H1 (cell line): Measurements from ENCODE around the gene CENPO. TPM values are rescaled to one million over a fixed set of nuclear protein-coding genes. Genes with fewer than 3 reads are reported as not detected.

ENCODE experiments used
- CTCF ChIA-PET: fragments of 300-600 bp; sonication (Branson Sonifier 250); formaldehyde crosslinking; loops from one replicate; lab custom pipeline; 2021; ENCODE audit not compliant: partially characterized antibody; lab: Charles Lee
- POLR2A ChIA-PET: fragments of 300-600 bp; sonication (Branson Sonifier 250); formaldehyde crosslinking; loops from one replicate; lab custom pipeline; 2021; ENCODE audit warnings: inconsistent platforms; ENCODE audit not compliant: partially characterized antibody; lab: Charles Lee
- DNase-seq, 2 experiments: peaks; one replicate each; pipeline versions ENCODE4 v3.0.0 to v3.0.0-alpha.2; 2010 to 2022; ENCODE audit warnings: low spot score in 2 of 2, low read depth in 1 of 2, mixed read lengths in 1 of 2
- FAIRE-seq: peaks from 2 replicates; lab custom pipeline; 2011; peaks lifted over from hg19 to GRCh38; lab: Jason Lieb, UNC
- H2AFZ ChIP-seq: 2 replicates; pipeline ENCODE4 v1.8.1; 2012; ENCODE audit warnings: low read length, inconsistent platforms
- H2AK5ac ChIP-seq: 2 replicates; pipeline ENCODE4 v1.6.1; 2013; ENCODE audit warnings: low read depth, low read length
- H2BK120ac ChIP-seq: replicated peaks from 2 replicates; pipeline ENCODE3; 2013; ENCODE audit warnings: low read depth, low read length, inconsistent platforms
- H2BK12ac ChIP-seq: 2 replicates; pipeline ENCODE4 v1.6.1; 2013; ENCODE audit warnings: low read depth, low read length
- H2BK15ac ChIP-seq: 2 replicates; pipeline ENCODE4 v1.6.1; 2013; ENCODE audit warnings: low read length
- H2BK20ac ChIP-seq: 2 replicates; pipeline ENCODE4 v1.6.1; 2013; ENCODE audit warnings: low read length
- H2BK5ac ChIP-seq: 2 replicates; pipeline ENCODE4 v1.6.1; 2013; ENCODE audit warnings: low read depth, low read length
- H3K14ac ChIP-seq: 2 replicates; pipeline ENCODE4 v1.6.1; 2013; ENCODE audit warnings: inconsistent platforms; ENCODE audit not compliant: insufficient read length
- H3K18ac ChIP-seq: 2 replicates; pipeline ENCODE4 v1.6.1; 2013; ENCODE audit warnings: low read length; ENCODE audit errors: extremely low read depth
- H3K23ac ChIP-seq: 2 replicates; pipeline ENCODE4 v1.6.1; 2013; ENCODE audit warnings: inconsistent platforms; ENCODE audit not compliant: insufficient read length
- H3K23me2 ChIP-seq: 2 replicates; pipeline ENCODE4 v1.6.1; 2013; ENCODE audit warnings: low read depth, low read length
- H3K27ac ChIP-seq: 2 replicates; pipeline ENCODE4 v1.6.1; 2011; ENCODE audit warnings: low read depth, low read length, inconsistent platforms
- H3K27me3 ChIP-seq, 4 experiments: replicated peaks in 1 of 4; 1 replicate in 1 of 4; 2 replicates in 3 of 4; pipeline versions ENCODE4 v1.6.1 to v1.8.1; 2011 to 2013; ENCODE audit warnings: low read length in 3 of 4, mild to moderate bottlenecking in 3 of 4, inconsistent platforms in 2 of 4, mixed read lengths in 2 of 4, moderate library complexity in 1 of 4; ENCODE audit not compliant: control insufficient read depth in 3 of 4, insufficient read depth in 3 of 4; ENCODE audit errors: extremely low read depth in 1 of 4
- H3K36me3 ChIP-seq, 4 experiments: 2 replicates each; pipeline versions ENCODE4 v1.6.1 to v1.8.1; 2011 to 2013; ENCODE audit warnings: mild to moderate bottlenecking in 4 of 4, low read length in 3 of 4, moderate library complexity in 2 of 4, control low read depth in 1 of 4, inconsistent platforms in 1 of 4; ENCODE audit not compliant: insufficient read depth in 4 of 4, control insufficient read depth in 2 of 4
- H3K4ac ChIP-seq: replicated peaks from 2 replicates; pipeline ENCODE3; 2013; ENCODE audit warnings: low read length, low read depth, mixed read lengths, inconsistent platforms; ENCODE audit not compliant: insufficient read length
- H3K4me1 ChIP-seq, 4 experiments: replicated peaks in 1 of 4; 1 replicate in 1 of 4; 2 replicates in 3 of 4; pipeline versions ENCODE4 v1.6.1 to v1.8.1; 2011 to 2013; ENCODE audit warnings: low read length in 3 of 4, inconsistent platforms in 2 of 4, mixed read lengths in 1 of 4; ENCODE audit not compliant: insufficient read depth in 4 of 4, control insufficient read depth in 3 of 4
- H3K4me2 ChIP-seq, 2 experiments: 2 replicates each; pipeline versions ENCODE4 v1.6.1 to v1.8.1; 2011 to 2013; ENCODE audit warnings: low read depth in 2 of 2, low read length in 2 of 2, control low read depth in 1 of 2, inconsistent platforms in 1 of 2, mild to moderate bottlenecking in 1 of 2; ENCODE audit not compliant: insufficient read depth in 1 of 2
- H3K4me3 ChIP-seq, 4 experiments: fragments of 200-600, 300-600 bp in 1 of 4; sonication (generic), shearing (Covaris generic), sonication (Bioruptor Twin) in 1 of 4; 2 replicates each; pipeline versions ENCODE4 v1.5.1 to v1.8.1; 2011 to 2016; ENCODE audit warnings: low read length in 4 of 4, low read depth in 3 of 4, control low read depth in 2 of 4, inconsistent platforms in 2 of 4, mild to moderate bottlenecking in 2 of 4, mixed read lengths in 1 of 4, moderate library complexity in 1 of 4; ENCODE audit not compliant: insufficient read depth in 2 of 4; ENCODE audit errors: extremely low read depth in 1 of 4
- H3K56ac ChIP-seq: replicated peaks from 2 replicates; pipeline ENCODE3; 2013; ENCODE audit warnings: low read depth, mild to moderate bottlenecking, mixed read lengths, low read length, inconsistent platforms; ENCODE audit not compliant: insufficient read length
- H3K79me1 ChIP-seq: 2 replicates; pipeline ENCODE4 v1.6.1; 2013; ENCODE audit warnings: low read depth, low read length, control low read depth
- H3K79me2 ChIP-seq, 2 experiments: 2 replicates each; pipeline versions ENCODE4 v1.6.1 to v1.8.1; 2012 to 2013; ENCODE audit warnings: low read length in 2 of 2, mild to moderate bottlenecking in 2 of 2, inconsistent platforms in 1 of 2; ENCODE audit not compliant: insufficient read depth in 2 of 2, control insufficient read depth in 1 of 2
- H3K9ac ChIP-seq, 4 experiments: replicated peaks in 1 of 4; 1 replicate in 1 of 4; 2 replicates in 3 of 4; pipeline versions ENCODE4 v1.6.1 to v1.8.1; 2011 to 2013; ENCODE audit warnings: low read depth in 3 of 4, low read length in 3 of 4, control low read depth in 2 of 4, mild to moderate bottlenecking in 2 of 4, moderate library complexity in 2 of 4, inconsistent platforms in 1 of 4; ENCODE audit errors: extremely low read depth in 1 of 4
- H3K9me3 ChIP-seq, 2 experiments: 2 replicates each; pipeline versions ENCODE4 v1.6.1 to v1.8.1; 2012 to 2013; ENCODE audit warnings: mild to moderate bottlenecking in 2 of 2, moderate library complexity in 2 of 2, control low read depth in 1 of 2, inconsistent platforms in 1 of 2, low read depth in 1 of 2, low read length in 1 of 2, mixed read lengths in 1 of 2; ENCODE audit not compliant: insufficient read depth in 2 of 2
- H4K20me1 ChIP-seq, 2 experiments: replicated peaks in 1 of 2; 2 replicates each; pipeline versions ENCODE3 to v1.8.1; 2011 to 2013; ENCODE audit warnings: inconsistent platforms in 2 of 2, low read length in 2 of 2, mild to moderate bottlenecking in 1 of 2; ENCODE audit not compliant: insufficient read depth in 2 of 2, control insufficient read depth in 1 of 2
- H4K5ac ChIP-seq: 2 replicates; pipeline ENCODE4 v1.6.1; 2013; ENCODE audit warnings: low read length, low read depth, mixed read lengths, inconsistent platforms; ENCODE audit not compliant: insufficient read length
- H4K8ac ChIP-seq: 2 replicates; pipeline ENCODE4 v1.8.0; 2013; ENCODE audit warnings: mild to moderate bottlenecking, moderate library complexity, low read length, inconsistent platforms; ENCODE audit not compliant: insufficient read depth; ENCODE audit errors: extremely low read depth
- H4K91ac ChIP-seq: replicated peaks from 2 replicates; pipeline ENCODE3; 2013; ENCODE audit warnings: low read length, mixed read lengths, inconsistent platforms; ENCODE audit not compliant: insufficient read length
- BCL11A ChIP-seq, 2 experiments: IDR thresholded peaks; one replicate each; pipeline ENCODE4 v1.6.1; 2011; ENCODE audit warnings: low read depth in 2 of 2, low read length in 2 of 2, mild to moderate bottlenecking in 2 of 2
- CHD1 ChIP-seq: IDR thresholded peaks from 2 replicates; pipeline ENCODE4 v1.6.1; 2012; ENCODE audit warnings: low read depth, low read length, improper control_type of control experiment
- CHD2 ChIP-seq: IDR thresholded peaks from 2 replicates; pipeline ENCODE4 v1.6.1; 2012; ENCODE audit warnings: low read length, improper control_type of control experiment
- EP300 ChIP-seq, 2 experiments: IDR thresholded peaks; 1 replicate in 1 of 2; 2 replicates in 1 of 2; pipeline ENCODE4 v1.6.1; 2011 to 2012; ENCODE audit warnings: low read depth in 2 of 2, low read length in 2 of 2, mild to moderate bottlenecking in 2 of 2, borderline replicate concordance in 1 of 2, inconsistent platforms in 1 of 2, moderate library complexity in 1 of 2
- JUN ChIP-seq: IDR thresholded peaks from 2 replicates; pipeline ENCODE4 v1.6.1; 2011; ENCODE audit warnings: low read depth, mild to moderate bottlenecking, improper control_type of control experiment, low read length
- JUND ChIP-seq: IDR thresholded peaks from 2 replicates; pipeline ENCODE4 v1.6.1; 2011; ENCODE audit warnings: mild to moderate bottlenecking, improper control_type of control experiment, low read length
- POLR2AphosphoS5 ChIP-seq: IDR thresholded peaks from 2 replicates; pipeline ENCODE4 v1.6.1; 2011; ENCODE audit warnings: low read depth, low read length
- RNF2 ChIP-seq: fragments of 200-900, 300-1000 bp; sonication (generic); IDR thresholded peaks from 2 replicates; pipeline ENCODE4 v1.7.1; 2016; ENCODE audit warnings: borderline replicate concordance, low read depth, mild to moderate bottlenecking, antibody characterized with exemption, low read length; ENCODE audit not compliant: poor library complexity, severe bottlenecking; ENCODE audit errors: missing control alignments
- WGBS, 2 experiments: shearing (Covaris generic) in 1 of 2; methylation state at CpG; one replicate each; pipeline versions ENCODE4 v1.1.6 to v1.1.7; 2013 to 2015; ENCODE audit warnings: low lambda C conversion rate in 2 of 2, mixed read lengths in 2 of 2, inconsistent platforms in 1 of 2, low coverage in 1 of 2, missing lambda C conversion rate in 1 of 2; ENCODE audit not compliant: insufficient replicate concordance in 2 of 2, insufficient coverage in 1 of 2, insufficient read length in 1 of 2; ENCODE audit errors: extremely low coverage in 1 of 2, missing lambda C conversion rate in 1 of 2; 5-methylcytosine and 5-hydroxymethylcytosine counted together
- polyA plus RNA-seq, 7 experiments: library from polyadenylated mRNA; depleted of rRNA in 3 of 7; stranded (reverse) in 5 of 7; unstranded in 2 of 7; fragments of >200 nt in 5 of 7; fragments of 200-250 nt in 2 of 7; gene quantifications; 1 replicate in 5 of 7; 2 replicates in 1 of 7; 4 replicates in 1 of 7; pipeline versions ENCODE4 v1.2.1 to v1.2.3, GENCODE V29; 2011 to 2013; ENCODE audit warnings: missing spikeins in 2 of 7, mixed read lengths in 2 of 7
- total RNA-seq: library from RNA; stranded (reverse); fragmentation: NEBNext Ultra II Directional; extraction: Animal tissue kit (Norgen Biotek cat#: 25700); gene quantifications from 2 replicates; pipeline ENCODE4 v1.2.1, GENCODE V29; 2021

The CENPO gene
- total and polyA plus RNA-seq, 2 of the 8 experiments (the other 6 are each of a cell fraction or from before 2014, with no cell fraction given), result 34.4 to 46.3 TPM

- Histone ChIP-seq H2BK5ac (no peak overlapping the region), H2BK15ac (no peak overlapping the region), H3K79me2 (no peaks in the 10 kb centered on the region), H3K23ac (no peak overlapping the region), H3K27ac (no peak overlapping the region), H3K79me1 (no peaks in the 10 kb centered on the region), H3K56ac (no peak overlapping the region), H4K91ac (no peak overlapping the region), H3K36me3 (0 out of 8 replicates have a peak, but pooled peaks cover 0 to 3% (median 0%) of the 10 kb centered on the region in 4 experiments), H4K8ac (no peak overlapping the region), H2AFZ (no peak overlapping the region), H4K5ac (no peak overlapping the region), H3K4me3 (no peak overlapping the region), H3K9me3 (no peaks in the 10 kb centered on the region), H2BK20ac (no peak overlapping the region), H3K18ac (no peak overlapping the region), H3K27me3 (no peaks in the 10 kb centered on the region), H3K23me2 (no peaks in the 10 kb centered on the region), H3K4me1 (peaks cover 0 to 5% (median 2%) of the 10 kb centered on the region in 4 experiments; a peak in 3 of 7 replicates), H3K9ac (no peak overlapping the region), H4K20me1 (no peaks in the 10 kb centered on the region), H2BK12ac (no peak overlapping the region), H2AK5ac (no peak overlapping the region), H2BK120ac (no peak overlapping the region), H3K4me2 (no peak overlapping the region), H3K14ac (no peak overlapping the region), H3K4ac (no peak overlapping the region)
- 82 to 100% methylated on average over 1 to 2 of the region's 2 CpGs for WGBS, 2 experiments
- POLR2A ChIA-PET, result interaction anchor here (0.8 to 1.4 kb wide), 3 partner anchors 8 to 35 kb away, joined by 3 read pairs; no protein-coding TSS in a partner anchor
- FAIRE-seq (no peak), DNase-seq (no peak)
- CTCF ChIA-PET, result interaction anchor here (0.9 kb wide), 1 partner anchor 25 kb away, joined by 3 read pairs; no protein-coding TSS in a partner anchor
- TF ChIP-seq POLR2AphosphoS5, result no peak
- TF ChIP-seq JUND, result no peak
- TF ChIP-seq CHD2, result no peak
- TF ChIP-seq EP300 (IDR thresholded peaks at IDR 0.05; ENCODE audit: borderline replicate concordance in 1 of 2, low read depth in 2 of 2, low read length in 2 of 2), result no peak
- TF ChIP-seq BCL11A (IDR thresholded peaks at IDR 0.05; ENCODE audit: low read depth in 2 of 2, low read length in 2 of 2), result no peak
- no peak for TF ChIP-seq CHD1
- no peak for TF ChIP-seq JUN
- no peak for TF ChIP-seq RNF2
Observed at GRCh38 chr2:24787532-24787931, 5.7 kb upstream of the CENPO start.
